ENCODE results near the gene POLR3A. TPM values are rescaled to one million over a fixed set of nuclear protein-coding genes. Genes with fewer than 3 reads are reported as not detected.

Gene POLR3A
- total and polyA plus RNA-seq, 2 of the 13 experiments (the other 11 are each of a cell fraction or from before 2014, with no cell fraction given), result 13.6 to 19.2 TPM

DNA sequence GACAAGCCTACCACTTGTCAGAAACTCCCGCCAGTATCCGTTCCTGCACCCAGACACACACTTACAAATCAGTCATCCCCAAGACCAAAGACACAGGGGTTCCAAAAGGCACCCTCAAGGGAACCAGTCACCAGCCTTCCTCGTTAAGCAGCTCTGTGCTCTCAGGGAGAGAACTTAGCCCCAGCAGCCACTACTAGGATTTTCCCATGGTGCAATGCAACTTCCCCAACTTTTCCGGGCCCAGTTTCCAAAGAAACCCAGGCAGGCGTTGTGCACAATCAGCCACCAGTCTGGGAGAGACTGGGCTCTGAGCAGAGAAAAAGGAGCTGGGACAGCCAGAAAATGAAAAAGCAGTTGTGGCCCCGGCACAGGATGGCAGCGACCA, 103.9 kb downstream of the POLR3A start (continued):
- TF ChIP-seq HCFC1 (IDR thresholded peaks at IDR 0.05; ENCODE audit: low read depth, low read length) (no peak), SATB2 (CRISPR knock-in tag; IDR thresholded peaks at IDR 0.05) (no peak; the same call in 1 of the 2 replicates), RFXAP (CRISPR knock-in tag; IDR thresholded peaks at IDR 0.05; ENCODE audit: borderline replicate concordance) (no peak), SIX1 (CRISPR knock-in tag; IDR thresholded peaks at IDR 0.05; ENCODE audit: borderline replicate concordance) (no peak), ZNF501 (CRISPR knock-in tag; IDR thresholded peaks at IDR 0.05) (no peak), CCAR2 (optimal IDR thresholded peaks at IDR 0.05; ENCODE audit: low read depth, low read length) (no peak), SMAD3 (CRISPR knock-in tag; IDR thresholded peaks at IDR 0.05) (no peak)
- TF ChIP-seq, protein P1, sequence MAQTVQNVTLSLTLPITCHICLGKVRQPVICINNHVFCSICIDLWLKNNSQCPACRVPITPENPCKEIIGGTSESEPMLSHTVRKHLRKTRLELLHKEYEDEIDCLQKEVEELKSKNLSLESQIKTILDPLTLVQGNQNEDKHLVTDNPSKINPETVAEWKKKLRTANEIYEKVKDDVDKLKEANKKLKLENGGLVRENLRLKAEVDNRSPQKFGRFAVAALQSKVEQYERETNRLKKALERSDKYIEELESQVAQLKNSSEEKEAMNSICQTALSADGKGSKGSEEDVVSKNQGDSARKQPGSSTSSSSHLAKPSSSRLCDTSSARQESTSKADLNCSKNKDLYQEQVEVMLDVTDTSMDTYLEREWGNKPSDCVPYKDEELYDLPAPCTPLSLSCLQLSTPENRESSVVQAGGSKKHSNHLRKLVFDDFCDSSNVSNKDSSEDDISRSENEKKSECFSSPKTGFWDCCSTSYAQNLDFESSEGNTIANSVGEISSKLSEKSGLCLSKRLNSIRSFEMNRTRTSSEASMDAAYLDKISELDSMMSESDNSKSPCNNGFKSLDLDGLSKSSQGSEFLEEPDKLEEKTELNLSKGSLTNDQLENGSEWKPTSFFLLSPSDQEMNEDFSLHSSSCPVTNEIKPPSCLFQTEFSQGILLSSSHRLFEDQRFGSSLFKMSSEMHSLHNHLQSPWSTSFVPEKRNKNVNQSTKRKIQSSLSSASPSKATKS (CRISPR knock-in tag; IDR thresholded peaks at IDR 0.05), result no peak
- TF ChIP-seq, protein P2, sequence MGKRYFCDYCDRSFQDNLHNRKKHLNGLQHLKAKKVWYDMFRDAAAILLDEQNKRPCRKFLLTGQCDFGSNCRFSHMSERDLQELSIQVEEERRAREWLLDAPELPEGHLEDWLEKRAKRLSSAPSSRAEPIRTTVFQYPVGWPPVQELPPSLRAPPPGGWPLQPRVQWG (CRISPR knock-in tag; IDR thresholded peaks at IDR 0.05; ENCODE audit: borderline replicate concordance, low read depth), result no peak
- TF ChIP-seq, protein P3, sequence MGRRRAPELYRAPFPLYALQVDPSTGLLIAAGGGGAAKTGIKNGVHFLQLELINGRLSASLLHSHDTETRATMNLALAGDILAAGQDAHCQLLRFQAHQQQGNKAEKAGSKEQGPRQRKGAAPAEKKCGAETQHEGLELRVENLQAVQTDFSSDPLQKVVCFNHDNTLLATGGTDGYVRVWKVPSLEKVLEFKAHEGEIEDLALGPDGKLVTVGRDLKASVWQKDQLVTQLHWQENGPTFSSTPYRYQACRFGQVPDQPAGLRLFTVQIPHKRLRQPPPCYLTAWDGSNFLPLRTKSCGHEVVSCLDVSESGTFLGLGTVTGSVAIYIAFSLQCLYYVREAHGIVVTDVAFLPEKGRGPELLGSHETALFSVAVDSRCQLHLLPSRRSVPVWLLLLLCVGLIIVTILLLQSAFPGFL (CRISPR knock-in tag; IDR thresholded peaks at IDR 0.05), result no peak
- TF ChIP-seq, protein P4, sequence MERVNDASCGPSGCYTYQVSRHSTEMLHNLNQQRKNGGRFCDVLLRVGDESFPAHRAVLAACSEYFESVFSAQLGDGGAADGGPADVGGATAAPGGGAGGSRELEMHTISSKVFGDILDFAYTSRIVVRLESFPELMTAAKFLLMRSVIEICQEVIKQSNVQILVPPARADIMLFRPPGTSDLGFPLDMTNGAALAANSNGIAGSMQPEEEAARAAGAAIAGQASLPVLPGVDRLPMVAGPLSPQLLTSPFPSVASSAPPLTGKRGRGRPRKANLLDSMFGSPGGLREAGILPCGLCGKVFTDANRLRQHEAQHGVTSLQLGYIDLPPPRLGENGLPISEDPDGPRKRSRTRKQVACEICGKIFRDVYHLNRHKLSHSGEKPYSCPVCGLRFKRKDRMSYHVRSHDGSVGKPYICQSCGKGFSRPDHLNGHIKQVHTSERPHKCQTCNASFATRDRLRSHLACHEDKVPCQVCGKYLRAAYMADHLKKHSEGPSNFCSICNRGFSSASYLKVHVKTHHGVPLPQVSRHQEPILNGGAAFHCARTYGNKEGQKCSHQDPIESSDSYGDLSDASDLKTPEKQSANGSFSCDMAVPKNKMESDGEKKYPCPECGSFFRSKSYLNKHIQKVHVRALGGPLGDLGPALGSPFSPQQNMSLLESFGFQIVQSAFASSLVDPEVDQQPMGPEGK (CRISPR knock-in tag; IDR thresholded peaks at IDR 0.05), result no peak
- TF ChIP-seq, protein P5, sequence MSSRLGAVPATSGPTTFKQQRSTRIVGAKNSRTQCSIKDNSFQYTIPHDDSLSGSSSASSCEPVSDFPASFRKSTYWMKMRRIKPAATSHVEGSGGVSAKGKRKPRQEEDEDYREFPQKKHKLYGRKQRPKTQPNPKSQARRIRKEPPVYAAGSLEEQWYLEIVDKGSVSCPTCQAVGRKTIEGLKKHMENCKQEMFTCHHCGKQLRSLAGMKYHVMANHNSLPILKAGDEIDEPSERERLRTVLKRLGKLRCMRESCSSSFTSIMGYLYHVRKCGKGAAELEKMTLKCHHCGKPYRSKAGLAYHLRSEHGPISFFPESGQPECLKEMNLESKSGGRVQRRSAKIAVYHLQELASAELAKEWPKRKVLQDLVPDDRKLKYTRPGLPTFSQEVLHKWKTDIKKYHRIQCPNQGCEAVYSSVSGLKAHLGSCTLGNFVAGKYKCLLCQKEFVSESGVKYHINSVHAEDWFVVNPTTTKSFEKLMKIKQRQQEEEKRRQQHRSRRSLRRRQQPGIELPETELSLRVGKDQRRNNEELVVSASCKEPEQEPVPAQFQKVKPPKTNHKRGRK (CRISPR knock-in tag; IDR thresholded peaks at IDR 0.05), result no peak
- TF ChIP-seq, protein P6, sequence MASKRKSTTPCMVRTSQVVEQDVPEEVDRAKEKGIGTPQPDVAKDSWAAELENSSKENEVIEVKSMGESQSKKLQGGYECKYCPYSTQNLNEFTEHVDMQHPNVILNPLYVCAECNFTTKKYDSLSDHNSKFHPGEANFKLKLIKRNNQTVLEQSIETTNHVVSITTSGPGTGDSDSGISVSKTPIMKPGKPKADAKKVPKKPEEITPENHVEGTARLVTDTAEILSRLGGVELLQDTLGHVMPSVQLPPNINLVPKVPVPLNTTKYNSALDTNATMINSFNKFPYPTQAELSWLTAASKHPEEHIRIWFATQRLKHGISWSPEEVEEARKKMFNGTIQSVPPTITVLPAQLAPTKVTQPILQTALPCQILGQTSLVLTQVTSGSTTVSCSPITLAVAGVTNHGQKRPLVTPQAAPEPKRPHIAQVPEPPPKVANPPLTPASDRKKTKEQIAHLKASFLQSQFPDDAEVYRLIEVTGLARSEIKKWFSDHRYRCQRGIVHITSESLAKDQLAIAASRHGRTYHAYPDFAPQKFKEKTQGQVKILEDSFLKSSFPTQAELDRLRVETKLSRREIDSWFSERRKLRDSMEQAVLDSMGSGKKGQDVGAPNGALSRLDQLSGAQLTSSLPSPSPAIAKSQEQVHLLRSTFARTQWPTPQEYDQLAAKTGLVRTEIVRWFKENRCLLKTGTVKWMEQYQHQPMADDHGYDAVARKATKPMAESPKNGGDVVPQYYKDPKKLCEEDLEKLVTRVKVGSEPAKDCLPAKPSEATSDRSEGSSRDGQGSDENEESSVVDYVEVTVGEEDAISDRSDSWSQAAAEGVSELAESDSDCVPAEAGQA (IDR thresholded peaks at IDR 0.05; ENCODE audit: low read depth), result no peak
- TF ChIP-seq, protein P6 (CRISPR knock-in tag; IDR thresholded peaks at IDR 0.05; ENCODE audit: borderline replicate concordance), result no peak
- TF ChIP-seq, protein P7, sequence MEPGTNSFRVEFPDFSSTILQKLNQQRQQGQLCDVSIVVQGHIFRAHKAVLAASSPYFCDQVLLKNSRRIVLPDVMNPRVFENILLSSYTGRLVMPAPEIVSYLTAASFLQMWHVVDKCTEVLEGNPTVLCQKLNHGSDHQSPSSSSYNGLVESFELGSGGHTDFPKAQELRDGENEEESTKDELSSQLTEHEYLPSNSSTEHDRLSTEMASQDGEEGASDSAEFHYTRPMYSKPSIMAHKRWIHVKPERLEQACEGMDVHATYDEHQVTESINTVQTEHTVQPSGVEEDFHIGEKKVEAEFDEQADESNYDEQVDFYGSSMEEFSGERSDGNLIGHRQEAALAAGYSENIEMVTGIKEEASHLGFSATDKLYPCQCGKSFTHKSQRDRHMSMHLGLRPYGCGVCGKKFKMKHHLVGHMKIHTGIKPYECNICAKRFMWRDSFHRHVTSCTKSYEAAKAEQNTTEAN (CRISPR knock-in tag; conservative IDR thresholded peaks at IDR 0.05), result no peak
